Measurements from ENCODE around the gene ZRANB1.

DNA sequence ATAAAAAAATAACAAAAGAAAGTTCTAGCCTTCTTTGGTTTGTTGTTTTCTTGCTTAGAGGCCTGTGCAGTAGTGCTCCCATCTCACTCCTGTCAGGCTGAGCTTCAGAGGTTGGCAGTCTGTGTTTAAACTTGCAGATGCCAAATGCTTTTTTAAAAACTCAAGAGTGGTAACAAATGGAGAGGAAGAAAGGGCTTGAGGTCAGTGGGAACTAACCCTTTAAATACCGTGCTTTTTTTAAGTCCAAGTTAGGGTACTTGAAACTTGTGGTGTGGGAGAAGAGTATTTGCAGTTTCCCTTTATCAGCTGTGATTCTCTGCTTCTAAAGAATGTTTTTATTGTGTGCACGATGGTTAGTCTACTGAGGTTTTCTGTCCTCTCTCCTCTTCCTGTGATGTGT lies 29.4 kb downstream of the ZRANB1 start:
- TF ChIP-seq SUZ12 (IDR thresholded peaks at IDR 0.05; ENCODE audit: extremely low read depth, insufficient read depth, insufficient read length) (no peak), ZNF274 (IDR thresholded peaks at IDR 0.05; ENCODE audit: low read depth, low read length) (no peak)

Measured in NT2/D1 (cell line).